Measurements from ENCODE around the gene FAM83G.

- TF ChIP-seq POLR2AphosphoS5 (IDR thresholded peaks at IDR 0.05; ENCODE audit: borderline replicate concordance, low read depth, low read length) (no peak), EZH2 (IDR thresholded peaks at IDR 0.05) (no peak)
Measured at GRCh38 chr17:18950346-18950745, 54.2 kb downstream of the FAM83G start.
